ENCODE results near the gene NPPA. TPM values are rescaled to one million over a fixed set of nuclear protein-coding genes. Genes with fewer than 3 reads are reported as not detected.

Gene NPPA
- total and polyA plus RNA-seq, 5 donors from 2014 or later = not detected

DNA sequence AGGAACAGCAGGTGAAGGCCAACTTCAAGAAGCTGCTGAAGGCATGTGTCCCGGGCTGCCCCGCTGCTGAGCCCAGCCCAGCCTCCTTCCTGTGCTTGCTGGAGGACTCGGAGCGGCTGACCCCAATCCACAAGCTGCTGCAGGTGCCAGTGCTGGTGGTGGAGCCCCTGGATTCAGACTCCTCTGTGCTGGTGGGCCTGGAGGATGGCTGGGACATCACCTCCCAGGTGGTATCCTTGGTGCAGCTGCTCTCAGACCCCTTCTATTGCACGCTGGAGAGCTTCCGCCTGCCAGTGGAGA, 31.3 kb upstream of the NPPA start:
- H3K4me1 ChIP-seq (ENCODE audit: control insufficient read depth, insufficient read depth, low read length, poor library complexity, severe bottlenecking) = no peaks in the 10 kb centered on the region
- no peaks in the 10 kb centered on the region for H3K27me3 ChIP-seq (ENCODE audit: control insufficient read depth, insufficient read depth, low read length)
- ATAC-seq (ENCODE audit: low read depth in 2 of 2) (no peak), DNase-seq (no peak)
- Mint-ChIP-seq H3K27me3 (peaks cover 14% of the 10 kb centered on the region), H3K36me3 (no peaks in the 10 kb centered on the region), H3K9me3 (peaks cover 0 to 1% (median 0%) of the 10 kb centered on the region in 7 donors), H3K4me3 (no peak overlapping the region), H3K4me1 (no peaks in the 10 kb centered on the region), H3K27ac (no peak overlapping the region)
- H3K4me3 ChIP-seq (ENCODE audit: low read depth, low read length) = no peak overlapping the region
- no peaks in the 10 kb centered on the region for H3K36me3 ChIP-seq (ENCODE audit: control insufficient read depth, insufficient read depth, low read length)
- no peaks in the 10 kb centered on the region for H3K9me3 ChIP-seq (ENCODE audit: control insufficient read depth in 2 of 2, low read length in 2 of 2)
- H3K27ac ChIP-seq (ENCODE audit: insufficient read depth, low read length, poor library complexity, severe bottlenecking) = no peak overlapping the region

DNA sequence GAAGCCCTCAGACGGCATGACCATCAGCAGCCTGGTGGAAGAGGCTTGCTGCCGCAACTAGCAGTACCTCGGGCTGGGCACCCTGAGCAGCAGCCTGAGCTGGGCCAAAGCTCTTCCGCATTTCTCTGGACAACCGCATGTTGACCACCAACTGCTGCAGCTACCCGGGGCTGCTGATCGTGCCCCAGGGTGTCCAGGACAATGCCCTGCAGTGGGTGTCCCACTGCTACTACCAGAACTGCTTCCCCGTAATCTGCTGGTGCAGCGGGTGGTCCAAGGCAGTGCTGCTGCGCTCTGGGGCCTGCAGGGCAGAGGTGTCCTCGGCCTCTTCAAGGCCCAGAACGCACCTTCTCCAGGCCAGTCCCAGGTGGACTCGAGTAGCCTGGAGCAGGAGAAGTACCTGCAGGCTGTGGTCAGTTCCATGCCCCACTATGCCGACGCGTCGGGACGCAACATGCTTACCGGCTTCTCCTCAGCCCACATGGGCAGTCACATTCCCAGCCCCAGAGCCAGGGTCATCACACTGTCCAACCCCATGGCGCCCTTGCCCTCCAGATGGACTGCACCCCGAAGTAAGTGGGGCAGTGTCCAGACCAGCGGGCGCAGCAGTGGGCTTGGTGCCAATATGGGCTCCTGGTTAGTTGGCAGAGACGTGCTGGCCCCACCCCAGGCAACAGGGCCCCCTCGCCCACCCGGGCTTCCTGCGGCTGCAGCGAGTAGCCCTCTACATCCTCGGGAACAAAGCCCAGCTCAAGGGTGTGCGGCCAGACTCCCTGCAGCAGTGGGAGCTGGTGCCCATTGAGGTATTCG, 30.7 kb upstream of the NPPA start:
- no peak overlapping the region for H3K4me3 Mint-ChIP-seq
- no peaks in the 10 kb centered on the region for H3K36me3 Mint-ChIP-seq
- Histone ChIP-seq H3K4me1 (ENCODE audit: control insufficient read depth, insufficient read depth, low read length, poor library complexity, severe bottlenecking) (no peaks in the 10 kb centered on the region), H3K9me3 (ENCODE audit: control insufficient read depth in 2 of 2, low read length in 2 of 2) (no peaks in the 10 kb centered on the region), H3K4me3 (ENCODE audit: low read depth, low read length) (no peak overlapping the region), H3K36me3 (ENCODE audit: control insufficient read depth, insufficient read depth, low read length) (no peaks in the 10 kb centered on the region), H3K27ac (ENCODE audit: insufficient read depth, low read length, poor library complexity, severe bottlenecking) (no peak overlapping the region), H3K27me3 (ENCODE audit: control insufficient read depth, insufficient read depth, low read length) (no peaks in the 10 kb centered on the region)
- H3K9me3 Mint-ChIP-seq = peaks cover 0 to 1% (median 0%) of the 10 kb centered on the region in 7 donors
- H3K4me1 Mint-ChIP-seq = no peaks in the 10 kb centered on the region
- H3K27me3 Mint-ChIP-seq = peaks cover 14% of the 10 kb centered on the region
- ATAC-seq (ENCODE audit: low read depth in 2 of 2) (no peak), DNase-seq (no peak)
- no peak overlapping the region for H3K27ac Mint-ChIP-seq

DNA sequence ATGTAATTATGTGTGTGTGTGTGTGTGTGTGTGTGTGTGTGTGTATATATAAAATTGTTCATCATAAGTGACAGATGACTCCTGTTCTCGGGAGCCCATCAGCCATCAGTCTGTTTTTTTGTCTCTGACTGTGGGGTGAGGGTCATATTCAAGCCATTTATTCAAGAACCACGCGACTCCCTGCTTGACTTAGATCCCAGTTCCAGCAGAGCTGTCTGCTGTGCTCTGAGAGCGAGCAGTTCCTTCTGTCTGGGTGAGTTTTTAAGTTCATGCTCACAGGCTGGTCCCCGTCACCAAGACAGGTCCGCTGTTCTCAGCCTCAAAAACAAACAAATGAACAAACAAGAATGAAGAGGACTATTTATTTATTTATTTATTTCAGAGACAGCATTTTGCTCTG, 29.5 kb upstream of the NPPA start:
- no peak overlapping the region for H3K27ac ChIP-seq (ENCODE audit: insufficient read depth, low read length, poor library complexity, severe bottlenecking)
- H3K36me3 ChIP-seq (ENCODE audit: control insufficient read depth, insufficient read depth, low read length) = no peaks in the 10 kb centered on the region
- no peaks in the 10 kb centered on the region for H3K9me3 ChIP-seq (ENCODE audit: control insufficient read depth in 2 of 2, low read length in 2 of 2)
- peaks cover 0 to 1% (median 0%) of the 10 kb centered on the region in 7 donors for H3K9me3 Mint-ChIP-seq
- no peak overlapping the region for H3K4me3 ChIP-seq (ENCODE audit: low read depth, low read length)
- no peaks in the 10 kb centered on the region for H3K4me1 Mint-ChIP-seq
- H3K27ac Mint-ChIP-seq = no peak overlapping the region
- DNase-seq = no peak
- H3K4me1 ChIP-seq (ENCODE audit: control insufficient read depth, insufficient read depth, low read length, poor library complexity, severe bottlenecking) = no peaks in the 10 kb centered on the region
- no peak for ATAC-seq (ENCODE audit: low read depth in 2 of 2)
- H3K27me3 ChIP-seq (ENCODE audit: control insufficient read depth, insufficient read depth, low read length) = no peaks in the 10 kb centered on the region
- no peaks in the 10 kb centered on the region for H3K36me3 Mint-ChIP-seq
- H3K4me3 Mint-ChIP-seq = no peak overlapping the region
- peaks cover 20% of the 10 kb centered on the region for H3K27me3 Mint-ChIP-seq

DNA sequence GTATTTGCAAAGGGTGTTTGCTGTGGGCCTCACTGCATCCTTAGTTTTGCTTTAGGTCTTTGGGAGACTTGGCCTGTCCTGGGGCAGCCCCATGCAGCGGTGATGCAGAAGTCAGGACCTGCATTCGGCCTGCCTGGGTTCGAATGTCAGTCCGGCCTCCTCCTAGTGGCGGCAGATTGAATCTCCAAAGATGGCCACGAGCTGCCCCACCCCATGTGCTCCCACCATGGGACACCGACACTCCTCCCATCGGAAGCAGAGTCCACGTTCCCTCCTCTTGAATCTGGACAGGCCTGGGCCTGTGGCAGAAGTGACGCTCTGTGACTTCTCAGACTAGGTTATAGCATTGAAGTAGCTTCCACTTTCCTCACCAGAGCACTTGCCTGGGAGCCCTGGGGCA, 27.5 kb upstream of the NPPA start:
- Mint-ChIP-seq H3K9me3 (no peaks in the 10 kb centered on the region), H3K4me1 (no peaks in the 10 kb centered on the region), H3K27ac (no peak overlapping the region), H3K4me3 (no peak overlapping the region), H3K36me3 (no peaks in the 10 kb centered on the region), H3K27me3 (peaks cover 19% of the 10 kb centered on the region)
- Histone ChIP-seq H3K27ac (ENCODE audit: insufficient read depth, low read length, poor library complexity, severe bottlenecking) (no peak overlapping the region), H3K9me3 (ENCODE audit: control insufficient read depth in 2 of 2, low read length in 2 of 2) (no peaks in the 10 kb centered on the region), H3K4me3 (ENCODE audit: low read depth, low read length) (no peak overlapping the region), H3K4me1 (ENCODE audit: control insufficient read depth, insufficient read depth, low read length, poor library complexity, severe bottlenecking) (no peaks in the 10 kb centered on the region), H3K27me3 (ENCODE audit: control insufficient read depth, insufficient read depth, low read length) (no peaks in the 10 kb centered on the region), H3K36me3 (ENCODE audit: control insufficient read depth, insufficient read depth, low read length) (no peaks in the 10 kb centered on the region)
- ATAC-seq (ENCODE audit: low read depth in 2 of 2) (no peak), DNase-seq (no peak)

DNA sequence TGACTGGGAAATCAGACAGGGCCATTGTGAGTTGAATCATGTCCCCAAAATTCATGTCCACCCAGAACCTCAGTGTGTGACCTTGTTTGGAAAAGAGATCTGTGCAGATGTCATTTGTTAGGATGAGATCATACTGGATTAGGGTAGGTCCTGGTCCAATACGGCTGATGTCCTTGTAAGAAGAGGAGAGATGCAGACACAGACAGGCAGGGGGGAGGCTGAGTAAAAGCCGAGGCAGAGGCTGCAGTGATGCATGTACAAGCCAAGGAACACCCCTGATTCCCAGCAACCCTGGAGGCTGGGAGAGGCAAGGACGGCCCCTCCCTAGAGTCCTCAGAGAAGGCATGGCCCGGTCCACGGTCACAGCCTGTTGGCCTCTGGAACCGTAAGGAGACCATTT, 27.0 kb upstream of the NPPA start:
- Histone ChIP-seq H3K27me3 (ENCODE audit: control insufficient read depth, insufficient read depth, low read length) (no peaks in the 10 kb centered on the region), H3K36me3 (ENCODE audit: control insufficient read depth, insufficient read depth, low read length) (no peaks in the 10 kb centered on the region), H3K27ac (ENCODE audit: insufficient read depth, low read length, poor library complexity, severe bottlenecking) (no peak overlapping the region), H3K4me1 (ENCODE audit: control insufficient read depth, insufficient read depth, low read length, poor library complexity, severe bottlenecking) (no peaks in the 10 kb centered on the region), H3K9me3 (ENCODE audit: control insufficient read depth in 2 of 2, low read length in 2 of 2) (no peaks in the 10 kb centered on the region), H3K4me3 (ENCODE audit: low read depth, low read length) (no peak overlapping the region)
- Mint-ChIP-seq H3K4me3 (no peak overlapping the region), H3K27ac (no peak overlapping the region), H3K9me3 (no peaks in the 10 kb centered on the region), H3K36me3 (no peaks in the 10 kb centered on the region), H3K4me1 (no peaks in the 10 kb centered on the region), H3K27me3 (peaks cover 19% of the 10 kb centered on the region)
- no peak for DNase-seq
- no peak for ATAC-seq (ENCODE audit: low read depth in 2 of 2)

DNA sequence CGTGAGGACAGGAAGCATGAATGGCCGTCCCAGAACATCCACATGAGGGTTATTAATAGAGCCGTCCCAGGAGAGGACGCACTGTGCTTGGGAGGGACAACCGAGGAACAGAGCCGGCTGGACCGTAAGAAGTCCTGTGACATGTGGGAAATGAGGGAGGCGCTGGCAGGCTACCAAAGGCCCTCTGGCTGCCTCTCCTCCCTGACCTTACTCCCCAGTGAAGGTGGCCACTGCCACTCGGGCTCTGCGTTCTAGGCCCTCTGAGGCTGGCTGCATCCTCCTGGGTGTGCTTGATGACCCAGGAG, 26.6 kb upstream of the NPPA start:
- ATAC-seq (ENCODE audit: low read depth in 2 of 2) (no peak), DNase-seq (no peak)
- no peaks in the 10 kb centered on the region for H3K4me1 ChIP-seq (ENCODE audit: control insufficient read depth, insufficient read depth, low read length, poor library complexity, severe bottlenecking)
- Mint-ChIP-seq H3K36me3 (no peaks in the 10 kb centered on the region), H3K27ac (no peak overlapping the region), H3K27me3 (peaks cover 19% of the 10 kb centered on the region), H3K4me3 (no peak overlapping the region), H3K4me1 (no peaks in the 10 kb centered on the region), H3K9me3 (no peaks in the 10 kb centered on the region)
- H3K27me3 ChIP-seq (ENCODE audit: control insufficient read depth, insufficient read depth, low read length) = no peaks in the 10 kb centered on the region
- H3K27ac ChIP-seq (ENCODE audit: insufficient read depth, low read length, poor library complexity, severe bottlenecking) = no peak overlapping the region
- H3K4me3 ChIP-seq (ENCODE audit: low read depth, low read length) = no peak overlapping the region
- H3K9me3 ChIP-seq (ENCODE audit: control insufficient read depth in 2 of 2, low read length in 2 of 2) = no peaks in the 10 kb centered on the region
- H3K36me3 ChIP-seq (ENCODE audit: control insufficient read depth, insufficient read depth, low read length) = no peaks in the 10 kb centered on the region

DNA sequence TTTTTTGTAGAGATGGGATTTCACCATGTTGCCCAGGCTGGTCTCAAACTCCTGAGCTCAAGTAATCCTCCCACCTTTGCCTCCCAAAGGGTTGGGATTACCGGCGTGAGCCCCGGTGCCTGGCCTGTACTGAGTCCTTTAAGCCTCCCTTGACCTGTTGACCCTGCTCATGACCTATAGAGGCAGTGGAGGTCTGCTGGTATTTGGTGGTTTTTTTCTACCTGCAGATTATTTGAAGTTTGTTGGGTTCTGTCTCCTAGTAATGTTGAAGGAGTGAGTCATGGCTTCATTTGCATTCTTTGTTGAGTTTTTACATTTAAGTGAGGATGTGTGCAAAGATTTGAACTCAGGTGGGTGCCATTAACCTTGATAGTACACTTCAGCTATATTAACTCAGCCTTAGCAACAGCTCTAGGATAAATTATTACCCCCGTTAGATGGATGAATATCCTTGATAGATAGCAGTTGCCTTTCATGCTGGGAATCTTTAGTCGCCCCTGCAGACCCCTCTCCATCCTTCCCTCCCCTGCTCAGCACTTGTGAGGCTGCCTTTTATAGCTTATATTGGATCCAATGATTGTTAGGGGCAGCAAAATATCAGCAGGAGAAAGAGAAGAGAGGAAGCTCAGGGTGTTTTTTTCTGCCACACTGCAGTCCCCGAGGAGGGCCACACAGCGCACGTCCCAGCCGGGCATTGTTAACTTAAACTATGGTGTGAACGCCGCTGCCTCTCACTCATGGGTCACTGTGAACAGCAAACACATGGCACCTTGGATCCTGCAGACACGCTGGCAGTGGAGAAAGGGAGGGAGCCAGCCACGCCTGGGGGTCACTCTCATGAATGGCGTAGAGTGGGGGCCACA, 26.0 kb upstream of the NPPA start:
- H3K4me3 Mint-ChIP-seq = no peak overlapping the region
- no peaks in the 10 kb centered on the region for H3K4me1 Mint-ChIP-seq
- Histone ChIP-seq H3K27ac (ENCODE audit: insufficient read depth, low read length, poor library complexity, severe bottlenecking) (no peak overlapping the region), H3K9me3 (ENCODE audit: control insufficient read depth in 2 of 2, low read length in 2 of 2) (no peaks in the 10 kb centered on the region), H3K36me3 (ENCODE audit: control insufficient read depth, insufficient read depth, low read length) (no peaks in the 10 kb centered on the region), H3K27me3 (ENCODE audit: control insufficient read depth, insufficient read depth, low read length) (no peaks in the 10 kb centered on the region), H3K4me1 (ENCODE audit: control insufficient read depth, insufficient read depth, low read length, poor library complexity, severe bottlenecking) (no peaks in the 10 kb centered on the region), H3K4me3 (ENCODE audit: low read depth, low read length) (no peak overlapping the region)
- no peaks in the 10 kb centered on the region for H3K36me3 Mint-ChIP-seq
- H3K27me3 Mint-ChIP-seq = peaks cover 19% of the 10 kb centered on the region
- DNase-seq (no peak), ATAC-seq (ENCODE audit: low read depth in 2 of 2) (no peak)
- H3K27ac Mint-ChIP-seq = no peak overlapping the region
- no peaks in the 10 kb centered on the region for H3K9me3 Mint-ChIP-seq

DNA sequence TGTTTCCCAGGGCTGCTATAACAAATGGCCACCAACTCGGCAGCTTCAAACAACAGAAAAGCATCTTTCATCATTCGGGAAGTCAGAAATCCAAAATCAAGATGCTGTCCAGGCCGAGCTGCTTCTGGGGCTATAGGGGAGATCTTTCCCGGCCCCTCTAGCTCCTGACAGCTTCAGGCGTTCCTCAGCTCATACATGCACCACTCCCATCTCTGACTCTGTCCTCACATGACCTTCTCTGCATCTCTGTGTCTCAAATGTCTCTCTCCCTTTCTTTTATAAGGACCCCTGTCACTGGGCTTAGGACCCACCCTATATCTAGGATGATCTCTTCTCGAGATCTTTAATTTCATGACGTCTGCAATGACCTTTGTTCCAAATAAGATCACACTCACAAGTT, 25.0 kb upstream of the NPPA start:
- no peaks in the 10 kb centered on the region for H3K36me3 ChIP-seq (ENCODE audit: control insufficient read depth, insufficient read depth, low read length)
- no peaks in the 10 kb centered on the region for H3K4me1 Mint-ChIP-seq
- no peaks in the 10 kb centered on the region for H3K4me1 ChIP-seq (ENCODE audit: control insufficient read depth, insufficient read depth, low read length, poor library complexity, severe bottlenecking)
- no peak overlapping the region for H3K27ac Mint-ChIP-seq
- no peak overlapping the region for H3K4me3 ChIP-seq (ENCODE audit: low read depth, low read length)
- H3K36me3 Mint-ChIP-seq = no peaks in the 10 kb centered on the region
- no peak overlapping the region for H3K4me3 Mint-ChIP-seq
- no peak overlapping the region for H3K27ac ChIP-seq (ENCODE audit: insufficient read depth, low read length, poor library complexity, severe bottlenecking)
- DNase-seq = no peak
- peaks cover 18% of the 10 kb centered on the region for H3K27me3 Mint-ChIP-seq
- no peaks in the 10 kb centered on the region for H3K9me3 ChIP-seq (ENCODE audit: control insufficient read depth in 2 of 2, low read length in 2 of 2)
- no peaks in the 10 kb centered on the region for H3K27me3 ChIP-seq (ENCODE audit: control insufficient read depth, insufficient read depth, low read length)
- ATAC-seq (ENCODE audit: low read depth in 2 of 2) = no peak
- no peaks in the 10 kb centered on the region for H3K9me3 Mint-ChIP-seq

Measured in CD4-positive, CD25-positive, alpha-beta regulatory T cell (primary cell).